GM13977 (cell line): ENCODE data around the gene DLEU7.

Source experiments
- DNase-seq: peaks from one replicate; pipeline ENCODE4 v3.0.0; 2012; ENCODE audit warnings: low spot score
- CTCF ChIP-seq: IDR thresholded peaks from 2 replicates; pipeline ENCODE4 v1.5.1; 2012; ENCODE audit warnings: mild to moderate bottlenecking, control low read depth; ENCODE audit not compliant: insufficient read depth; ENCODE audit errors: extremely low read depth, missing control alignments
- in situ Hi-C: fragments of 300-500 bp; cut with MboI; formaldehyde crosslinking; loops from one replicate; pipeline ENCODE4 v1.12.0; 2022; ENCODE audit warnings: low sequenced_read_pairs, low pct_unique_long_range_greater_than_20kb, mixed read lengths, inconsistent platforms; ENCODE audit not compliant: unreplicated experiment

Gene DLEU7

GRCh38 chr13:50800091-50800739 lies 43.3 kb downstream of the DLEU7 start:
- in situ Hi-C loops = loop anchor here (10.0 kb wide), 3 partner anchors 105 to 825 kb away; partner anchors contain the start of gene RNASEH2B
- DNase-seq = no peak
- TF ChIP-seq CTCF = no peak

- no peak for DNase-seq
- TF ChIP-seq CTCF = no peak
- in situ Hi-C loops = no loop called here
Measured at GRCh38 chr13:50798923-50799322, 44.6 kb downstream of the DLEU7 start.

GRCh38 chr13:50797091-50797490 lies 46.4 kb downstream of the DLEU7 start:
- in situ Hi-C loops = no loop called here
- DNase-seq = no peak

GRCh38 chr13:50796463-50796862 lies 47.0 kb downstream of the DLEU7 start:
- TF ChIP-seq CTCF = no peak
- DNase-seq = no peak
- in situ Hi-C loops = no loop called here

More at GRCh38 chr13:50797091-50797490, 46.4 kb downstream of the DLEU7 start:
- TF ChIP-seq CTCF = no peak

GRCh38 chr13:50794226-50794625 lies 49.3 kb downstream of the DLEU7 start:
- no peak for TF ChIP-seq CTCF
- in situ Hi-C loops = no loop called here
- no peak for DNase-seq

GRCh38 chr13:50793026-50793425 lies 50.5 kb downstream of the DLEU7 start:
- DNase-seq = no peak
- TF ChIP-seq CTCF = no peak
- in situ Hi-C loops = no loop called here
